HT1080 (cell line): ENCODE measurements around the gene PSMA5. TPM values are rescaled to one million over a fixed set of nuclear protein-coding genes. Genes with fewer than 3 reads are reported as not detected.
"Not testable (repeated sequence)": the region's sequence is repeated elsewhere in the genome, so short reads cannot be mapped to it uniquely, and the experiment has no call there.

Experiments used
- DNase-seq: peaks from one replicate; pipeline ENCODE4 v3.0.0-alpha.2; 2015; ENCODE audit warnings: low read depth
- total RNA-seq: library from RNA; depleted of rRNA; stranded (reverse); fragments of >200 nt; shearing (Covaris generic); gene quantifications from 2 replicates; pipeline ENCODE4 v1.2.3, GENCODE V29; 2014

PSMA5 gene
- total RNA-seq, 1 experiment from 2014 or later, result 94.4 TPM

GRCh38 chr1:109433322-109433721, 7.1 kb upstream of the PSMA5 start:
- no peak for DNase-seq

- no peak for DNase-seq
Observed at GRCh38 chr1:109432336-109432735, 6.1 kb upstream of the PSMA5 start.

- no peak for DNase-seq
Observed at GRCh38 chr1:109427171-109427467, 871 bp upstream of the PSMA5 start.

- DNase-seq, result no peak
Observed at GRCh38 chr1:109425391-109426280, 612 bp downstream of the PSMA5 start.

GRCh38 chr1:109423498-109423897, 2.8 kb downstream of the PSMA5 start:
- no peak for DNase-seq

- peak; percentile 21 for DNase-seq
Observed at GRCh38 chr1:109412551-109412950, 13.7 kb downstream of the PSMA5 start.

- no peak for DNase-seq
Observed at GRCh38 chr1:109404838-109405237, 21.4 kb downstream of the PSMA5 start.

- no peak for DNase-seq
Observed at GRCh38 chr1:109402025-109402424, 24.2 kb downstream of the PSMA5 start.

- no peak for DNase-seq
Observed at GRCh38 chr1:109400035-109400655, 26.1 kb downstream of the PSMA5 start.

GRCh38 chr1:109399326-109399957, 26.8 kb downstream of the PSMA5 start:
- peak; percentile 72 for DNase-seq

- no peak for DNase-seq
Observed at GRCh38 chr1:109398343-109399225, 27.7 kb downstream of the PSMA5 start.

GRCh38 chr1:109397581-109398342, 28.5 kb downstream of the PSMA5 start, which contains the start of gene SORT1:
Gene SORT1 (minus strand): TSS chr1:109397918. CDS start chr1:109397892, 26 bp downstream.
- peak; percentile 89 for DNase-seq

- DNase-seq, result no peak
Observed at GRCh38 chr1:109396871-109397580, 29.2 kb downstream of the PSMA5 start.

- DNase-seq, result no peak
Observed at GRCh38 chr1:109396513-109396839, 29.8 kb downstream of the PSMA5 start.

- DNase-seq, result peak; percentile 52
Observed at GRCh38 chr1:109395602-109396512, 30.4 kb downstream of the PSMA5 start.

GRCh38 chr1:109395282-109395599, 31.0 kb downstream of the PSMA5 start:
- not testable (repeated sequence) for DNase-seq

GRCh38 chr1:109394591-109395281, 31.5 kb downstream of the PSMA5 start:
- no peak for DNase-seq

GRCh38 chr1:109393617-109394233, 32.5 kb downstream of the PSMA5 start:
- DNase-seq, result no peak
